SK-N-SH (cell line): ENCODE results near the gene FAM168A. TPM values are rescaled to one million over a fixed set of nuclear protein-coding genes. Genes with fewer than 3 reads are reported as not detected.

Experiments
- CTCF ChIA-PET: fragments of 300-600, 350-600 bp; formaldehyde crosslinking; extraction: SDS; loops from one replicate; lab custom pipeline; 2021; lab: Yijun Ruan, JAX
- POLR2A ChIA-PET: fragments of 350-600 bp; sonication (Branson Sonifier 250); formaldehyde crosslinking; extraction: SDS; loops from one replicate; lab custom pipeline; 2020; ENCODE audit warnings: antibody characterized with exemption, inconsistent platforms; lab: Yijun Ruan, JAX
- DNase-seq: peaks from one replicate; pipeline ENCODE4 v3.0.0; 2012
- H2AFZ ChIP-seq: fragments of 200-600 bp; sonication (generic); 2 replicates; pipeline ENCODE4 v1.8.1; 2016; ENCODE audit warnings: antibody characterized with exemption, mild to moderate bottlenecking, low read depth
- H3F3A ChIP-seq: fragments of 200-600 bp; sonication (generic); replicated peaks from 2 replicates; pipeline ENCODE3; 2016; ENCODE audit warnings: antibody characterized with exemption, mild to moderate bottlenecking; ENCODE audit not compliant: insufficient read depth
- H3K27ac ChIP-seq, 2 experiments: fragments of 200-500 bp in 1 of 2; fragments of 200-600 bp in 1 of 2; sonication (Bioruptor generic) in 1 of 2; sonication (generic), shearing (Covaris generic) in 1 of 2; 2 replicates each; pipeline versions ENCODE4 v1.5.1 to v1.6.1; 2014 to 2016; ENCODE audit warnings: low read depth in 2 of 2, inconsistent platforms in 1 of 2, low read length in 1 of 2, mild to moderate bottlenecking in 1 of 2, mixed read lengths in 1 of 2
- H3K27me3 ChIP-seq: fragments of 200-600 bp; sonication (generic), shearing (Covaris generic); 2 replicates; pipeline ENCODE4 v1.6.1; 2016; ENCODE audit warnings: mixed run types; ENCODE audit not compliant: insufficient read depth
- H3K36me3 ChIP-seq, 2 experiments: fragments of 200-500 bp in 1 of 2; fragments of 200-600 bp in 1 of 2; sonication (Bioruptor generic) in 1 of 2; sonication (generic) in 1 of 2; replicated peaks in 1 of 2; 2 replicates each; pipeline versions ENCODE3 to v1.5.1; 2014 to 2016; ENCODE audit warnings: low read length in 1 of 2, mild to moderate bottlenecking in 1 of 2; ENCODE audit not compliant: insufficient read depth in 2 of 2, control insufficient read depth in 1 of 2
- H3K4me1 ChIP-seq, 2 experiments: fragments of 200-500 bp in 1 of 2; fragments of 200-600 bp in 1 of 2; sonication (Bioruptor generic) in 1 of 2; sonication (generic), shearing (Covaris generic) in 1 of 2; 2 replicates each; pipeline versions ENCODE4 v1.5.1 to v1.6.1; 2014 to 2016; ENCODE audit warnings: low read depth in 1 of 2, low read length in 1 of 2, mixed run types in 1 of 2; ENCODE audit not compliant: insufficient read depth in 2 of 2, control insufficient read depth in 1 of 2
- H3K4me2 ChIP-seq: fragments of 200-600 bp; sonication (generic), shearing (Covaris generic); 2 replicates; pipeline ENCODE4 v1.6.1; 2017; ENCODE audit warnings: mixed run types
- H3K4me3 ChIP-seq, 2 experiments: fragments of 200-500 bp in 1 of 2; fragments of 200-600 bp in 1 of 2; sonication (Bioruptor generic) in 1 of 2; sonication (generic), shearing (Covaris generic) in 1 of 2; 2 replicates each; pipeline versions ENCODE4 v1.5.1 to v1.8.1; 2014 to 2016; ENCODE audit warnings: low read depth in 2 of 2, inconsistent platforms in 1 of 2, low read length in 1 of 2, mild to moderate bottlenecking in 1 of 2, mixed read lengths in 1 of 2, moderate library complexity in 1 of 2
- H3K79me2 ChIP-seq: fragments of 200-600 bp; sonication (generic); 2 replicates; pipeline ENCODE4 v1.8.1; 2017; ENCODE audit warnings: mild to moderate bottlenecking; ENCODE audit not compliant: insufficient read depth
- H3K9ac ChIP-seq: fragments of 200-600 bp; sonication (generic); 2 replicates; pipeline ENCODE4 v1.6.1; 2017; ENCODE audit warnings: mixed run types
- H3K9me2 ChIP-seq: fragments of 200-600 bp; sonication (generic); 2 replicates; pipeline ENCODE4 v1.6.1; 2017; ENCODE audit warnings: mixed run types
- H3K9me3 ChIP-seq: fragments of 200-600 bp; sonication (generic); 2 replicates; pipeline ENCODE4 v1.6.1; 2017; ENCODE audit warnings: mixed run types, mild to moderate bottlenecking, moderate library complexity
- H4K20me1 ChIP-seq: fragments of 200-600 bp; sonication (generic); 2 replicates; pipeline ENCODE4 v1.6.1; 2017; ENCODE audit warnings: mild to moderate bottlenecking, mixed run types; ENCODE audit not compliant: insufficient read depth
- CTCF ChIP-seq: fragments of 200-600 bp; sonication (generic); IDR thresholded peaks from 2 replicates; pipeline ENCODE4 v1.6.1; 2017; ENCODE audit warnings: antibody characterized with exemption, mild to moderate bottlenecking, moderate library complexity
- EP300 ChIP-seq, 2 experiments: IDR thresholded peaks; 2 replicates each; pipeline versions ENCODE4 v1.4.0 to v1.6.1; 2012; ENCODE audit warnings: borderline replicate concordance in 1 of 2, low read depth in 1 of 2, low read length in 1 of 2
- GABPA ChIP-seq: IDR thresholded peaks from 2 replicates; pipeline ENCODE4 v1.4.0; 2012; ENCODE audit warnings: low read depth, mild to moderate bottlenecking
- GATA2 ChIP-seq: sonication (generic); formaldehyde crosslinking; IDR thresholded peaks from 2 replicates; pipeline ENCODE4 v1.5.0; 2020; ENCODE audit warnings: mild to moderate bottlenecking, missing genetic modification reagents
- IRF3 ChIP-seq: fragments of 150-350 bp; IDR thresholded peaks from 2 replicates; pipeline ENCODE4 v1.6.1; 2016; ENCODE audit warnings: mild to moderate bottlenecking, low read depth, low read length
- MXI1 ChIP-seq: IDR thresholded peaks from 2 replicates; pipeline ENCODE4 v1.6.1; 2012; ENCODE audit warnings: mild to moderate bottlenecking, low read depth, low read length, improper control_type of control experiment
- POLR2AphosphoS5 ChIP-seq: IDR thresholded peaks from 2 replicates; pipeline ENCODE4 v1.6.1; 2012; ENCODE audit warnings: low read depth, low read length
- RAD21 ChIP-seq: IDR thresholded peaks from 2 replicates; pipeline ENCODE4 v1.6.1; 2012; ENCODE audit warnings: mild to moderate bottlenecking, low read length
- RFX5 ChIP-seq: IDR thresholded peaks from 2 replicates; pipeline ENCODE4 v1.6.1; 2012; ENCODE audit warnings: mild to moderate bottlenecking, improper control_type of control experiment, low read length
- SMC3 ChIP-seq: IDR thresholded peaks from 2 replicates; pipeline ENCODE4 v1.6.1; 2012; ENCODE audit warnings: low read depth, low read length, improper control_type of control experiment
- TAF1 ChIP-seq: IDR thresholded peaks from 2 replicates; pipeline ENCODE4 v1.6.1; 2012; ENCODE audit warnings: low read depth, mild to moderate bottlenecking, low read length, moderate library complexity, borderline replicate concordance
- TEAD4 ChIP-seq: IDR thresholded peaks from 2 replicates; pipeline ENCODE4 v1.4.0; 2012; ENCODE audit warnings: mild to moderate bottlenecking, borderline replicate concordance; ENCODE audit not compliant: insufficient read depth
- USF1 ChIP-seq: IDR thresholded peaks from 2 replicates; pipeline ENCODE4 v1.4.0; 2012; ENCODE audit warnings: low read depth, borderline replicate concordance
- USF2 ChIP-seq: fragments of 150-350 bp; IDR thresholded peaks from 2 replicates; pipeline ENCODE4 v1.6.1; 2017; ENCODE audit warnings: antibody characterized with exemption, low read length, low read depth, borderline replicate concordance
- ZBTB33 ChIP-seq: IDR thresholded peaks from 2 replicates; pipeline ENCODE4 v1.4.0; 2012; ENCODE audit warnings: low read depth, borderline replicate concordance
- WGBS: methylation state at CpG from one replicate; pipeline ENCODE4 v1.1.6; 2017; ENCODE audit warnings: low lambda C conversion rate; 5-methylcytosine and 5-hydroxymethylcytosine counted together
- polyA plus RNA-seq, 3 experiments: library from polyadenylated mRNA; depleted of rRNA; stranded (reverse); fragments of >200 nt; gene quantifications; 2 replicates each; pipeline ENCODE4 v1.2.3, GENCODE V29; 2012

FAM168A gene
- polyA plus RNA-seq, 1 of the 3 experiments (the other 2 are of a cell fraction) = 17.8 TPM

- 100% methylated on average over 5 of the region's 5 CpGs for WGBS
- CTCF ChIA-PET = interaction anchor here (1.0 to 10.2 kb wide), 17 partner anchors 10 to 299 kb away, joined by 3 to 122 read pairs (median 4); no protein-coding TSS in a partner anchor
Observed at GRCh38 chr11:73403541-73403940, 194.4 kb downstream of the FAM168A start.

GRCh38 chr11:73402834-73403185 lies 195.1 kb downstream of the FAM168A start:
- Histone ChIP-seq H3K4me2 (no peak overlapping the region), H2AFZ (no peak overlapping the region), H3K36me3 (peaks cover 6 to 37% of the 10 kb centered on the region in 2 experiments), H4K20me1 (no peaks in the 10 kb centered on the region), H3K79me2 (no peaks in the 10 kb centered on the region), H3K9me2 (no peaks in the 10 kb centered on the region), H3K4me3 (no peak overlapping the region), H3K27ac (no peak overlapping the region), H3K27me3 (no peaks in the 10 kb centered on the region), H3K9ac (no peak overlapping the region), H3K4me1 (no peaks in the 10 kb centered on the region), H3F3A (peaks cover 5% of the 10 kb centered on the region), H3K9me3 (no peaks in the 10 kb centered on the region)
- POLR2A ChIA-PET = no interaction called here
- WGBS = 50% methylated on average over 1 of the region's 1 CpG
- CTCF ChIA-PET = interaction anchor here (0.6 to 10.2 kb wide), 18 partner anchors 9 to 300 kb away, joined by 3 to 122 read pairs (median 4); partner anchors contain the start of gene FAM168A
- no peak for DNase-seq
- TF ChIP-seq ZBTB33 = no peak
- TF ChIP-seq USF2 = no peak
- TF ChIP-seq CTCF = peak; percentile 46
- no peak for TF ChIP-seq POLR2AphosphoS5
- TF ChIP-seq GABPA = no peak
- TF ChIP-seq EP300 (IDR thresholded peaks at IDR 0.05; ENCODE audit: borderline replicate concordance in 1 of 2, low read depth in 1 of 2, low read length in 1 of 2) = no peak
- no peak for TF ChIP-seq IRF3
- TF ChIP-seq MXI1 = no peak
- peak; percentile 44 for TF ChIP-seq SMC3
- TF ChIP-seq RAD21 = peak; percentile 39
- TF ChIP-seq TEAD4 = no peak
- no peak for TF ChIP-seq TAF1
- TF ChIP-seq RFX5 = no peak

More at GRCh38 chr11:73403541-73403940, 194.4 kb downstream of the FAM168A start:
- TF ChIP-seq IRF3 (no peak), GATA2 (no peak), USF1 (no peak), GABPA (no peak), SMC3 (no peak)
- H3K9ac ChIP-seq = no peak overlapping the region
- H3F3A ChIP-seq = peaks cover 5% of the 10 kb centered on the region
- H3K9me3 ChIP-seq = no peaks in the 10 kb centered on the region
- H3K27ac ChIP-seq = no peak overlapping the region
- no peak overlapping the region for H3K4me3 ChIP-seq
- no peak overlapping the region for H2AFZ ChIP-seq
- H3K4me1 ChIP-seq = no peaks in the 10 kb centered on the region
- H3K27me3 ChIP-seq = no peaks in the 10 kb centered on the region
- no peaks in the 10 kb centered on the region for H3K9me2 ChIP-seq
- no peak for DNase-seq
- POLR2A ChIA-PET = no interaction called here
- H3K79me2 ChIP-seq = no peaks in the 10 kb centered on the region
- peaks cover 9 to 37% of the 10 kb centered on the region in 2 experiments for H3K36me3 ChIP-seq
- H3K4me2 ChIP-seq = no peak overlapping the region
- H4K20me1 ChIP-seq = no peaks in the 10 kb centered on the region
